Retinal pigment epithelial cell (primary cell): ENCODE data around the gene PRODH.
"Not testable (repeated sequence)": the region's sequence is repeated elsewhere in the genome, so short reads cannot be mapped to it uniquely, and the experiment has no call there.

Source experiments
- DNase-seq: peaks from one replicate; pipeline ENCODE4 v3.0.0-alpha.2; 2010; ENCODE audit warnings: low read depth
- H3K4me3 ChIP-seq: 2 replicates; pipeline ENCODE4 v1.5.1; 2011; ENCODE audit warnings: mild to moderate bottlenecking, low read length, control low read depth, moderate library complexity
- CTCF ChIP-seq: conservative IDR thresholded peaks from 2 replicates; pipeline ENCODE4 v1.5.1; 2011; ENCODE audit warnings: low read depth, low read length, control low read depth, inconsistent platforms

PRODH gene

GRCh38 chr22:18911535-18911934, 24.6 kb downstream of the PRODH start:
- not testable (repeated sequence) for H3K4me3 ChIP-seq, DNase-seq

- TF ChIP-seq CTCF, result no peak
Measured at GRCh38 chr22:18909556-18909955, 26.5 kb downstream of the PRODH start.

GRCh38 chr22:18906896-18907295, 29.2 kb downstream of the PRODH start:
- no peak overlapping the region for H3K4me3 ChIP-seq
- DNase-seq, result no peak
- no peak for TF ChIP-seq CTCF

More at GRCh38 chr22:18909556-18909955, 26.5 kb downstream of the PRODH start:
- DNase-seq, result no peak
- no peak overlapping the region for H3K4me3 ChIP-seq

- H3K4me3 ChIP-seq, DNase-seq: not testable (repeated sequence)
Measured at GRCh38 chr22:18906410-18906745, 29.7 kb downstream of the PRODH start.

GRCh38 chr22:18905540-18906409, 30.3 kb downstream of the PRODH start, which contains the start of gene DGCR6:
TSS of gene DGCR6 (plus strand) at chr22:18906320. CDS start at chr22:18906375, 55 bp downstream.
- DNase-seq, result no peak
- TF ChIP-seq CTCF, result no peak
- H3K4me3 ChIP-seq, result no peak within 1 kb of the TSS

GRCh38 chr22:18896037-18896657, 39.9 kb downstream of the PRODH start:
- not testable (repeated sequence) for H3K4me3 ChIP-seq, DNase-seq

- not testable (repeated sequence) for DNase-seq, H3K4me3 ChIP-seq
Measured at GRCh38 chr22:18893775-18894174, 42.3 kb downstream of the PRODH start.

GRCh38 chr22:18890510-18891192, 45.4 kb downstream of the PRODH start:
- not testable (repeated sequence) for DNase-seq, H3K4me3 ChIP-seq

- DNase-seq, result no peak
- no peak overlapping the region for H3K4me3 ChIP-seq
- TF ChIP-seq CTCF, result no peak
Measured at GRCh38 chr22:18888115-18888514, 48.0 kb downstream of the PRODH start.

GRCh38 chr22:18884465-18884864, 51.6 kb downstream of the PRODH start:
- not testable (repeated sequence) for H3K4me3 ChIP-seq, DNase-seq

GRCh38 chr22:18881260-18881659, 54.8 kb downstream of the PRODH start:
- not testable (repeated sequence) for H3K4me3 ChIP-seq, DNase-seq
